ENCODE data around the gene SPNS1.
"Not testable (repeated sequence)": the region's sequence is repeated elsewhere in the genome, so short reads cannot be mapped to it uniquely, and the experiment has no call there.

Gene SPNS1

GRCh38 chr16:28969696-28970095, 4.9 kb upstream of the SPNS1 start:
- H3K4me3 ChIP-seq (ENCODE audit: low read length in 2 of 2); H3K23ac ChIP-seq (ENCODE audit: low read depth, low read length, poor library complexity); H3K18ac ChIP-seq (ENCODE audit: low read length); H2AFZ ChIP-seq (ENCODE audit: low read length); H2BK5ac ChIP-seq (ENCODE audit: low read length); H3K4me2 ChIP-seq (ENCODE audit: insufficient read depth, low read length, poor library complexity, severe bottlenecking); DNase-seq (ENCODE audit: low spot score); H2BK120ac ChIP-seq (ENCODE audit: low read depth, low read length); H3K9ac ChIP-seq (ENCODE audit: low read depth, low read length, poor library complexity); H3K27ac ChIP-seq (replicated peaks; ENCODE audit: low read length); H3K4me1 ChIP-seq (ENCODE audit: control insufficient read depth in 2 of 2, insufficient read depth in 1 of 2, low read depth in 1 of 2, low read length in 2 of 2); H3K27me3 ChIP-seq (ENCODE audit: control insufficient read depth in 3 of 3, insufficient read depth in 3 of 3, low read depth in 1 of 3, low read length in 3 of 3); H3K4ac ChIP-seq (ENCODE audit: low read length); H4K8ac ChIP-seq (ENCODE audit: low read depth, low read length); H2AK5ac ChIP-seq (ENCODE audit: low read depth, low read length); H3K14ac ChIP-seq (ENCODE audit: low read length); H3K79me1 ChIP-seq (ENCODE audit: low read depth, low read length); H2BK12ac ChIP-seq (ENCODE audit: low read length); H4K91ac ChIP-seq (ENCODE audit: low read depth, low read length, poor library complexity); H2BK15ac ChIP-seq (ENCODE audit: low read length); H3K9me3 ChIP-seq (replicated peaks in 1 of 2; ENCODE audit: control insufficient read depth in 2 of 2, insufficient read depth in 1 of 2, low read depth in 1 of 2, low read length in 2 of 2): not testable (repeated sequence)
- WGBS, 2 donors (ENCODE audit: extremely low coverage in 2 of 2, insufficient read length in 2 of 2, insufficient replicate concordance in 1 of 2) = no CpG with 5 or more reads among the region's 2 CpGs
- peaks cover 3 to 14% of the 10 kb centered on the region in 2 donors for H3K36me3 ChIP-seq (replicated peaks in 1 of 2; ENCODE audit: control insufficient read depth in 2 of 2, insufficient read depth in 2 of 2, low read length in 2 of 2)

GRCh38 chr16:28974007-28974436, 556 bp upstream of the SPNS1 start:
- Histone ChIP-seq H3K4me1 (ENCODE audit: control insufficient read depth in 2 of 2, insufficient read depth in 1 of 2, low read depth in 1 of 2, low read length in 2 of 2) (peaks cover 5 to 6% of the 10 kb centered on the region in 2 donors), H3K14ac (ENCODE audit: low read length) (no peak overlapping the region), H3K4ac (ENCODE audit: low read length) (no peak overlapping the region), H3K4me3 (ENCODE audit: low read length in 2 of 2) (peak overlapping the region; percentile 79 to 82), H4K91ac (ENCODE audit: low read depth, low read length, poor library complexity) (no peak overlapping the region), H2BK12ac (ENCODE audit: low read length) (no peak overlapping the region), H2AFZ (ENCODE audit: low read length) (peak overlapping the region; percentile 80), H2BK120ac (ENCODE audit: low read depth, low read length) (no peak overlapping the region), H3K9me3 (replicated peaks in 1 of 2; ENCODE audit: control insufficient read depth in 2 of 2, insufficient read depth in 1 of 2, low read depth in 1 of 2, low read length in 2 of 2) (no peaks in the 10 kb centered on the region), H3K18ac (ENCODE audit: low read length) (no peak overlapping the region), H3K27me3 (ENCODE audit: control insufficient read depth in 3 of 3, insufficient read depth in 3 of 3, low read depth in 1 of 3, low read length in 3 of 3) (no peaks in the 10 kb centered on the region), H2AK5ac (ENCODE audit: low read depth, low read length) (no peak overlapping the region), H3K9ac (ENCODE audit: low read depth, low read length, poor library complexity) (peak overlapping the region; percentile 75), H3K79me1 (ENCODE audit: low read depth, low read length) (peaks cover 4% of the 10 kb centered on the region), H2BK5ac (ENCODE audit: low read length) (no peak overlapping the region), H2BK15ac (ENCODE audit: low read length) (no peak overlapping the region), H3K23ac (ENCODE audit: low read depth, low read length, poor library complexity) (no peak overlapping the region), H3K4me2 (ENCODE audit: insufficient read depth, low read length, poor library complexity, severe bottlenecking) (peak overlapping the region; percentile 92), H3K36me3 (replicated peaks in 1 of 2; ENCODE audit: control insufficient read depth in 2 of 2, insufficient read depth in 2 of 2, low read length in 2 of 2) (peaks cover 4 to 6% of the 10 kb centered on the region in 2 donors), H3K27ac (replicated peaks; ENCODE audit: low read length) (peak overlapping the region; percentile 89), H4K8ac (ENCODE audit: low read depth, low read length) (no peak overlapping the region)
- no CpG with 5 or more reads among the region's 17 CpGs for WGBS, 2 donors (ENCODE audit: extremely low coverage in 2 of 2, insufficient read length in 2 of 2, insufficient replicate concordance in 1 of 2)
- DNase-seq (ENCODE audit: low spot score) = peak; percentile 59

- Histone ChIP-seq H3K79me1 (ENCODE audit: low read depth, low read length) (peaks cover 4% of the 10 kb centered on the region), H3K4me1 (ENCODE audit: control insufficient read depth in 2 of 2, insufficient read depth in 1 of 2, low read depth in 1 of 2, low read length in 2 of 2) (peaks cover 5 to 6% of the 10 kb centered on the region in 2 donors), H3K36me3 (replicated peaks in 1 of 2; ENCODE audit: control insufficient read depth in 2 of 2, insufficient read depth in 2 of 2, low read length in 2 of 2) (peaks cover 4 to 12% of the 10 kb centered on the region in 2 donors), H3K23ac (ENCODE audit: low read depth, low read length, poor library complexity) (peak overlapping the region; percentile 98), H3K18ac (ENCODE audit: low read length) (peak overlapping the region; percentile 80), H3K4me2 (ENCODE audit: insufficient read depth, low read length, poor library complexity, severe bottlenecking) (peak overlapping the region; percentile 88), H3K27ac (replicated peaks; ENCODE audit: low read length) (no peak overlapping the region), H3K4ac (ENCODE audit: low read length) (peak overlapping the region; percentile 42), H2BK120ac (ENCODE audit: low read depth, low read length) (no peak overlapping the region), H3K14ac (ENCODE audit: low read length) (peak overlapping the region; percentile 91), H3K27me3 (ENCODE audit: control insufficient read depth in 3 of 3, insufficient read depth in 3 of 3, low read depth in 1 of 3, low read length in 3 of 3) (no peaks in the 10 kb centered on the region), H3K4me3 (ENCODE audit: low read length in 2 of 2) (peak overlapping the region; percentile 79 to 94), H2BK15ac (ENCODE audit: low read length) (no peak overlapping the region), H4K91ac (ENCODE audit: low read depth, low read length, poor library complexity) (peak overlapping the region; percentile 89), H3K9me3 (replicated peaks in 1 of 2; ENCODE audit: control insufficient read depth in 2 of 2, insufficient read depth in 1 of 2, low read depth in 1 of 2, low read length in 2 of 2) (no peaks in the 10 kb centered on the region), H2BK12ac (ENCODE audit: low read length) (peak overlapping the region; percentile 50), H3K9ac (ENCODE audit: low read depth, low read length, poor library complexity) (peak overlapping the region; percentile 92), H4K8ac (ENCODE audit: low read depth, low read length) (peak overlapping the region; percentile 100), H2AFZ (ENCODE audit: low read length) (peak overlapping the region; percentile 80), H2BK5ac (ENCODE audit: low read length) (peak overlapping the region; percentile 78), H2AK5ac (ENCODE audit: low read depth, low read length) (peak overlapping the region; percentile 69)
- WGBS, 2 donors (ENCODE audit: extremely low coverage in 2 of 2, insufficient read length in 2 of 2, insufficient replicate concordance in 1 of 2) = no CpG with 5 or more reads among the region's 30 CpGs
- DNase-seq (ENCODE audit: low spot score) = no peak
Observed at GRCh38 chr16:28975158-28975599, 601 bp downstream of the SPNS1 start.

GRCh38 chr16:28977703-28978662, 3.4 kb downstream of the SPNS1 start:
- Histone ChIP-seq H3K14ac (ENCODE audit: low read length) (no peak overlapping the region), H3K4me2 (ENCODE audit: insufficient read depth, low read length, poor library complexity, severe bottlenecking) (no peak overlapping the region), H4K91ac (ENCODE audit: low read depth, low read length, poor library complexity) (no peak overlapping the region), H2BK12ac (ENCODE audit: low read length) (no peak overlapping the region), H3K9me3 (replicated peaks in 1 of 2; ENCODE audit: control insufficient read depth in 2 of 2, insufficient read depth in 1 of 2, low read depth in 1 of 2, low read length in 2 of 2) (peaks cover 3 to 5% of the 10 kb centered on the region in 2 donors), H3K18ac (ENCODE audit: low read length) (no peak overlapping the region), H2BK120ac (ENCODE audit: low read depth, low read length) (no peak overlapping the region), H2AFZ (ENCODE audit: low read length) (no peak overlapping the region), H2BK5ac (ENCODE audit: low read length) (no peak overlapping the region), H3K79me1 (ENCODE audit: low read depth, low read length) (peaks cover 4% of the 10 kb centered on the region), H2AK5ac (ENCODE audit: low read depth, low read length) (no peak overlapping the region), H3K4me3 (ENCODE audit: low read length in 2 of 2) (no peak overlapping the region), H3K23ac (ENCODE audit: low read depth, low read length, poor library complexity) (no peak overlapping the region), H3K9ac (ENCODE audit: low read depth, low read length, poor library complexity) (no peak overlapping the region), H3K4ac (ENCODE audit: low read length) (no peak overlapping the region), H4K8ac (ENCODE audit: low read depth, low read length) (no peak overlapping the region), H3K27ac (replicated peaks; ENCODE audit: low read length) (no peak overlapping the region), H3K36me3 (replicated peaks in 1 of 2; ENCODE audit: control insufficient read depth in 2 of 2, insufficient read depth in 2 of 2, low read length in 2 of 2) (peaks cover 13 to 34% of the 10 kb centered on the region in 2 donors), H3K27me3 (ENCODE audit: control insufficient read depth in 3 of 3, insufficient read depth in 3 of 3, low read depth in 1 of 3, low read length in 3 of 3) (no peaks in the 10 kb centered on the region), H2BK15ac (ENCODE audit: low read length) (no peak overlapping the region), H3K4me1 (ENCODE audit: control insufficient read depth in 2 of 2, insufficient read depth in 1 of 2, low read depth in 1 of 2, low read length in 2 of 2) (peaks cover 5 to 6% of the 10 kb centered on the region in 2 donors)
- no CpG with 5 or more reads among the region's 11 CpGs for WGBS, 2 donors (ENCODE audit: extremely low coverage in 2 of 2, insufficient read length in 2 of 2, insufficient replicate concordance in 1 of 2)
- no peak for DNase-seq (ENCODE audit: low spot score)

Data from neuronal stem cell (in vitro differentiated cells).